K562 (cell line): ENCODE data around the gene AVPI1. TPM values are rescaled to one million over a fixed set of nuclear protein-coding genes. Genes with fewer than 3 reads are reported as not detected.

Source experiments
- ATAC-seq: fragments of 200-7000 bp; cut with Tn5 transposase; 3 replicates; pipeline ENCODE4 v1.9.1; 2020; ENCODE audit warnings: moderate library complexity
- BruUV-seq: library from RNA; stranded (reverse); fragments of 400-500 nt; replicated peaks from 2 replicates; lab custom pipeline; 2021; lab: Mats Ljungman, UMichigan
- CTCF ChIA-PET: fragments of 300-600 bp; formaldehyde crosslinking; extraction: SDS; loops from one replicate; lab custom pipeline; 2021; ENCODE audit warnings: low intra/inter-chr PET ratio; lab: Yijun Ruan, JAX
- POLR2A ChIA-PET: fragments of 300-600, 350-650 bp; sonication (Branson Sonifier 250); formaldehyde crosslinking; extraction: SDS; loops from one replicate; lab custom pipeline; 2021; ENCODE audit warnings: antibody characterized with exemption, inconsistent platforms; lab: Yijun Ruan, JAX
- DNase-seq, 4 experiments: peaks; one replicate each; pipeline versions ENCODE4 v3.0.0 to v3.0.0-alpha.2; 2011 to 2018; ENCODE audit warnings: low spot score in 3 of 4, mixed read lengths in 3 of 4; ENCODE audit errors: extremely low read depth in 1 of 4
- FAIRE-seq: peaks from 2 replicates; lab custom pipeline; 2011; peaks lifted over from hg19 to GRCh38; lab: Jason Lieb, UNC
- H2AFZ ChIP-seq: 2 replicates; pipeline ENCODE4 v1.6.0; 2011; ENCODE audit warnings: low read depth, low read length, control low read depth, inconsistent platforms
- H3K27ac ChIP-seq: fragments of 200-600 bp; 3 replicates; pipeline ENCODE4 v1.8.0; 2011; ENCODE audit warnings: low read depth, mild to moderate bottlenecking, control low read depth, inconsistent platforms, low read length, moderate library complexity, mixed read lengths; ENCODE audit errors: extremely low read depth
- H3K27me3 ChIP-seq, 2 experiments: fragments of 300-600 bp in 1 of 2; 2 replicates in 1 of 2; 3 replicates in 1 of 2; pipeline versions ENCODE4 v1.6.0 to v1.8.0; 2011; ENCODE audit warnings: inconsistent platforms in 2 of 2, low read length in 2 of 2, mild to moderate bottlenecking in 1 of 2, mixed read lengths in 1 of 2, moderate library complexity in 1 of 2; ENCODE audit not compliant: control insufficient read depth in 2 of 2, insufficient read depth in 2 of 2
- H3K36me3 ChIP-seq: fragments of 300-600 bp; 3 replicates; pipeline ENCODE4 v1.8.0; 2011; ENCODE audit warnings: mild to moderate bottlenecking, low read length, inconsistent platforms; ENCODE audit not compliant: control insufficient read depth, insufficient read depth
- H3K4me1 ChIP-seq, 2 experiments: fragments of 200-600 bp in 1 of 2; replicated peaks in 1 of 2; 2 replicates in 1 of 2; 3 replicates in 1 of 2; pipeline versions ENCODE4 v1.5.1 to v1.8.0; 2011; ENCODE audit warnings: inconsistent platforms in 2 of 2, low read length in 2 of 2, mild to moderate bottlenecking in 1 of 2, mixed read lengths in 1 of 2, moderate library complexity in 1 of 2; ENCODE audit not compliant: control insufficient read depth in 2 of 2, insufficient read depth in 2 of 2
- H3K4me2 ChIP-seq: 2 replicates; pipeline ENCODE4 v1.6.1; 2011; ENCODE audit warnings: low read length, control low read depth, inconsistent platforms, mixed read lengths; ENCODE audit not compliant: insufficient read depth
- H3K4me3 ChIP-seq: fragments of 200-600 bp; sonication (generic), shearing (Covaris generic); 2 replicates; pipeline ENCODE4 v1.5.1; 2016; ENCODE audit warnings: control low read depth, inconsistent platforms
- H3K79me2 ChIP-seq: fragments of 200-600 bp; 3 replicates; pipeline ENCODE4 v1.8.0; 2011; ENCODE audit warnings: low read length, inconsistent platforms; ENCODE audit not compliant: control insufficient read depth, insufficient read depth
- H3K9ac ChIP-seq, 2 experiments: 2 replicates each; pipeline versions ENCODE4 v1.6.0 to v1.6.1; 2011; ENCODE audit warnings: low read depth in 2 of 2, low read length in 2 of 2, control low read depth in 1 of 2, inconsistent platforms in 1 of 2, mild to moderate bottlenecking in 1 of 2, mixed read lengths in 1 of 2; ENCODE audit not compliant: insufficient read depth in 1 of 2
- H3K9me1 ChIP-seq: one replicate; pipeline ENCODE4 v1.6.0; 2011; ENCODE audit warnings: inconsistent platforms, mild to moderate bottlenecking, low read length, moderate library complexity; ENCODE audit not compliant: control insufficient read depth, insufficient read depth
- H3K9me3 ChIP-seq: replicated peaks from 2 replicates; pipeline ENCODE4 v1.5.1; 2011; ENCODE audit warnings: low read depth, low read length, inconsistent platforms; ENCODE audit not compliant: control insufficient read depth, insufficient read depth
- H4K20me1 ChIP-seq: replicated peaks from 2 replicates; pipeline ENCODE4 v1.6.1; 2011; ENCODE audit warnings: low read length, inconsistent platforms, mixed read lengths; ENCODE audit not compliant: control insufficient read depth, insufficient read depth
- BRD9 ChIP-seq: fragments of 450-650 bp; IDR thresholded peaks from 2 replicates; pipeline ENCODE4 v1.6.1; 2018; ENCODE audit warnings: low read depth; ENCODE audit not compliant: partially characterized antibody
- HDAC1 ChIP-seq, 2 experiments: fragments of 450-650 bp; IDR thresholded peaks; 2 replicates each; pipeline ENCODE4 v1.6.1; 2016 to 2017; ENCODE audit warnings: inconsistent platforms in 1 of 2, mild to moderate bottlenecking in 1 of 2, moderate library complexity in 1 of 2
- KLF13 ChIP-seq: fragments of 450-650 bp; IDR thresholded peaks from 2 replicates; pipeline ENCODE4 v1.6.1; 2016; ENCODE audit warnings: missing genetic modification characterization, low read depth, mild to moderate bottlenecking, missing compliant biosample characterization, moderate library complexity, borderline replicate concordance
- PHB ChIP-seq: fragments of 250-450 bp; sonication (Bioruptor Pico); IDR thresholded peaks from 2 replicates; pipeline ENCODE4 v1.5.0; 2021
- PTBP1 ChIP-seq: fragments of 200-400 bp; formaldehyde crosslinking; IDR thresholded peaks from 2 replicates; pipeline ENCODE4 v1.6.1; 2017; ENCODE audit warnings: low read depth, low read length
- SMARCB1 ChIP-seq: IDR thresholded peaks from 2 replicates; pipeline ENCODE4 v1.6.1; 2011; ENCODE audit warnings: improper control_type of control experiment, low read depth; ENCODE audit not compliant: insufficient read length
- SRSF7 ChIP-seq: fragments of 200-400 bp; formaldehyde crosslinking; optimal IDR thresholded peaks from 2 replicates; pipeline ENCODE3; 2017; ENCODE audit warnings: mild to moderate bottlenecking, low read depth, low read length
- ZNF551 ChIP-seq: fragments of 250-450 bp; sonication (Bioruptor Pico); IDR thresholded peaks from 2 replicates; pipeline ENCODE4 v1.5.0; 2021; ENCODE audit warnings: mild to moderate bottlenecking, moderate library complexity
- ZNF766 ChIP-seq: fragments of 200-800 bp; sonication (Bioruptor generic); conservative IDR thresholded peaks from 2 replicates; pipeline ENCODE4 v1.6.1; 2016; ENCODE audit warnings: missing genetic modification characterization, missing compliant biosample characterization
- WGBS: fragments of 100-300 bp; shearing (Covaris generic); methylation state at CpG from one replicate; pipeline ENCODE4 v1.1.6; 2016; ENCODE audit warnings: low coverage, mixed read lengths; ENCODE audit not compliant: insufficient coverage; ENCODE audit errors: missing lambda C conversion rate; 5-methylcytosine and 5-hydroxymethylcytosine counted together
- in situ Hi-C: fragments of 300-500 bp; cut with MboI; formaldehyde crosslinking; loops from 4 replicates; pipeline ENCODE4 v1.15.0; 2018; ENCODE audit warnings: inconsistent platforms, mixed read lengths
- intact Hi-C: fragments of 100-400 bp; cut with micrococcal nuclease; formaldehyde crosslinking; loops from 2 replicates; pipeline ENCODE4 v1.14.2; 2022
- polyA plus RNA-seq, 8 experiments: library from polyadenylated mRNA; depleted of rRNA in 4 of 8; stranded (reverse) in 5 of 8; unstranded in 3 of 8; fragments of >200 nt; fragmentation: Nextera tagmentation in 2 of 8; fragmentation: Illumina TruSeq in 1 of 8; extraction: Ambion mirVana in 2 of 8; extraction: Trizol in 1 of 8; gene quantifications; 2 replicates each; pipeline versions ENCODE4 v1.2.1 to v1.2.3, GENCODE V29; 2011 to 2014; ENCODE audit warnings: inconsistent platforms in 1 of 8, missing spikeins in 1 of 8
- total RNA-seq, 7 experiments: library from RNA; depleted of rRNA in 6 of 7; stranded (reverse); fragments of >200 nt in 6 of 7; fragmentation: Illumina TruSeq in 2 of 7; extraction: Trizol in 2 of 7; gene quantifications; 2 replicates each; pipeline versions ENCODE4 v1.2.1 to v1.2.3, GENCODE V29; 2011 to 2021; ENCODE audit warnings: low replicate concordance in 1 of 7
- TF ChIP-seq, protein P1 (sequence below): sonication (generic); formaldehyde crosslinking; IDR thresholded peaks from 2 replicates; pipeline ENCODE4 v1.8.0; 2023; ENCODE audit warnings: missing genetic modification reagents, mild to moderate bottlenecking, borderline replicate concordance
- TF ChIP-seq, protein P2 (sequence below): IDR thresholded peaks from 2 replicates; pipeline ENCODE4 v1.6.1; 2012; ENCODE audit warnings: low read depth, low read length, improper control_type of control experiment, borderline replicate concordance
- TF ChIP-seq, protein P3 (sequence below): sonication (generic); formaldehyde crosslinking; IDR thresholded peaks from 2 replicates; pipeline ENCODE4 v1.8.1; 2023; ENCODE audit warnings: mild to moderate bottlenecking, missing genetic modification reagents
- TF ChIP-seq, protein P4 (sequence below): fragments of 250-450 bp; sonication (Bioruptor Pico); IDR thresholded peaks from 2 replicates; pipeline ENCODE4 v1.5.0; 2021

Gene AVPI1
- total and polyA plus RNA-seq, 9 of the 15 experiments (the other 6 are each of a cell fraction or from before 2014, with no cell fraction given): 0.90 to 10.4 (median 7.4) TPM

GRCh38 chr10:97628228-97628627 lies 58.8 kb downstream of the AVPI1 start:
- intact Hi-C loops: no loop called here
- BruUV-seq: no TSS peak
- no peak for DNase-seq
- no peak for FAIRE-seq
- Histone ChIP-seq H3K9me1 (no peaks in the 10 kb centered on the region), H3K27ac (no peak overlapping the region), H3K27me3 (no peaks in the 10 kb centered on the region), H3K9me3 (no peaks in the 10 kb centered on the region), H3K36me3 (peaks cover 5% of the 10 kb centered on the region; the same call in 1 of the 3 replicates), H2AFZ (no peak overlapping the region), H3K9ac (no peak overlapping the region), H3K4me2 (no peak overlapping the region), H3K4me3 (no peak overlapping the region), H3K4me1 (peaks cover 12 to 17% of the 10 kb centered on the region in 2 experiments; a peak in 4 of 5 replicates), H4K20me1 (no peaks in the 10 kb centered on the region), H3K79me2 (peaks cover 27% of the 10 kb centered on the region)
- POLR2A ChIA-PET: interaction anchor here (1.1 kb wide), 1 partner anchor 97 kb away, joined by 3 read pairs; no protein-coding TSS in a partner anchor
- in situ Hi-C loops: no loop called here
- CTCF ChIA-PET: no interaction called here
- no peak for ATAC-seq
- WGBS: 25% methylated on average over 1 of the region's 3 CpGs
- TF ChIP-seq, protein P1, sequence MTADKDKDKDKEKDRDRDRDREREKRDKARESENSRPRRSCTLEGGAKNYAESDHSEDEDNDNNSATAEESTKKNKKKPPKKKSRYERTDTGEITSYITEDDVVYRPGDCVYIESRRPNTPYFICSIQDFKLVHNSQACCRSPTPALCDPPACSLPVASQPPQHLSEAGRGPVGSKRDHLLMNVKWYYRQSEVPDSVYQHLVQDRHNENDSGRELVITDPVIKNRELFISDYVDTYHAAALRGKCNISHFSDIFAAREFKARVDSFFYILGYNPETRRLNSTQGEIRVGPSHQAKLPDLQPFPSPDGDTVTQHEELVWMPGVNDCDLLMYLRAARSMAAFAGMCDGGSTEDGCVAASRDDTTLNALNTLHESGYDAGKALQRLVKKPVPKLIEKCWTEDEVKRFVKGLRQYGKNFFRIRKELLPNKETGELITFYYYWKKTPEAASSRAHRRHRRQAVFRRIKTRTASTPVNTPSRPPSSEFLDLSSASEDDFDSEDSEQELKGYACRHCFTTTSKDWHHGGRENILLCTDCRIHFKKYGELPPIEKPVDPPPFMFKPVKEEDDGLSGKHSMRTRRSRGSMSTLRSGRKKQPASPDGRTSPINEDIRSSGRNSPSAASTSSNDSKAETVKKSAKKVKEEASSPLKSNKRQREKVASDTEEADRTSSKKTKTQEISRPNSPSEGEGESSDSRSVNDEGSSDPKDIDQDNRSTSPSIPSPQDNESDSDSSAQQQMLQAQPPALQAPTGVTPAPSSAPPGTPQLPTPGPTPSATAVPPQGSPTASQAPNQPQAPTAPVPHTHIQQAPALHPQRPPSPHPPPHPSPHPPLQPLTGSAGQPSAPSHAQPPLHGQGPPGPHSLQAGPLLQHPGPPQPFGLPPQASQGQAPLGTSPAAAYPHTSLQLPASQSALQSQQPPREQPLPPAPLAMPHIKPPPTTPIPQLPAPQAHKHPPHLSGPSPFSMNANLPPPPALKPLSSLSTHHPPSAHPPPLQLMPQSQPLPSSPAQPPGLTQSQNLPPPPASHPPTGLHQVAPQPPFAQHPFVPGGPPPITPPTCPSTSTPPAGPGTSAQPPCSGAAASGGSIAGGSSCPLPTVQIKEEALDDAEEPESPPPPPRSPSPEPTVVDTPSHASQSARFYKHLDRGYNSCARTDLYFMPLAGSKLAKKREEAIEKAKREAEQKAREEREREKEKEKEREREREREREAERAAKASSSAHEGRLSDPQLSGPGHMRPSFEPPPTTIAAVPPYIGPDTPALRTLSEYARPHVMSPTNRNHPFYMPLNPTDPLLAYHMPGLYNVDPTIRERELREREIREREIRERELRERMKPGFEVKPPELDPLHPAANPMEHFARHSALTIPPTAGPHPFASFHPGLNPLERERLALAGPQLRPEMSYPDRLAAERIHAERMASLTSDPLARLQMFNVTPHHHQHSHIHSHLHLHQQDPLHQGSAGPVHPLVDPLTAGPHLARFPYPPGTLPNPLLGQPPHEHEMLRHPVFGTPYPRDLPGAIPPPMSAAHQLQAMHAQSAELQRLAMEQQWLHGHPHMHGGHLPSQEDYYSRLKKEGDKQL (CRISPR knock-in tag): no peak
- TF ChIP-seq HDAC1 (IDR thresholded peaks at IDR 0.05): no peak
- TF ChIP-seq, protein P2, sequence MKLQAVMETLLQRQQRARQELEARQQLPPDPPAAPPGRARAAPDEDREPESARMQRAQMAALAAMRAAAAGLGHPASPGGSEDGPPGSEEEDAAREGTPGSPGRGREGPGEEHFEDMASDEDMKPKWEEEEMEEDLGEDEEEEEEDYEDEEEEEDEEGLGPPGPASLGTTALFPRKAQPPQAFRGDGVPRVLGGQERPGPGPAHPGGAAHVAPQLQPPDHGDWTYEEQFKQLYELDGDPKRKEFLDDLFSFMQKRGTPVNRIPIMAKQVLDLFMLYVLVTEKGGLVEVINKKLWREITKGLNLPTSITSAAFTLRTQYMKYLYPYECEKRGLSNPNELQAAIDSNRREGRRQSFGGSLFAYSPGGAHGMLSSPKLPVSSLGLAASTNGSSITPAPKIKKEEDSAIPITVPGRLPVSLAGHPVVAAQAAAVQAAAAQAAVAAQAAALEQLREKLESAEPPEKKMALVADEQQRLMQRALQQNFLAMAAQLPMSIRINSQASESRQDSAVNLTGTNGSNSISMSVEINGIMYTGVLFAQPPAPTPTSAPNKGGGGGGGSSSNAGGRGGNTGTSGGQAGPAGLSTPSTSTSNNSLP: no peak
- no peak for TF ChIP-seq ZNF551 (CRISPR knock-in tag)
- TF ChIP-seq BRD9: no peak
- no peak for TF ChIP-seq PHB (CRISPR knock-in tag)
- TF ChIP-seq PTBP1: no peak
- no peak for TF ChIP-seq SRSF7
- no peak for TF ChIP-seq ZNF766 (CRISPR knock-in tag)
- no peak for TF ChIP-seq KLF13
- TF ChIP-seq, protein P3, sequence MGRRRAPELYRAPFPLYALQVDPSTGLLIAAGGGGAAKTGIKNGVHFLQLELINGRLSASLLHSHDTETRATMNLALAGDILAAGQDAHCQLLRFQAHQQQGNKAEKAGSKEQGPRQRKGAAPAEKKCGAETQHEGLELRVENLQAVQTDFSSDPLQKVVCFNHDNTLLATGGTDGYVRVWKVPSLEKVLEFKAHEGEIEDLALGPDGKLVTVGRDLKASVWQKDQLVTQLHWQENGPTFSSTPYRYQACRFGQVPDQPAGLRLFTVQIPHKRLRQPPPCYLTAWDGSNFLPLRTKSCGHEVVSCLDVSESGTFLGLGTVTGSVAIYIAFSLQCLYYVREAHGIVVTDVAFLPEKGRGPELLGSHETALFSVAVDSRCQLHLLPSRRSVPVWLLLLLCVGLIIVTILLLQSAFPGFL (CRISPR knock-in tag): no peak
- no peak for TF ChIP-seq SMARCB1
- TF ChIP-seq, protein P4, sequence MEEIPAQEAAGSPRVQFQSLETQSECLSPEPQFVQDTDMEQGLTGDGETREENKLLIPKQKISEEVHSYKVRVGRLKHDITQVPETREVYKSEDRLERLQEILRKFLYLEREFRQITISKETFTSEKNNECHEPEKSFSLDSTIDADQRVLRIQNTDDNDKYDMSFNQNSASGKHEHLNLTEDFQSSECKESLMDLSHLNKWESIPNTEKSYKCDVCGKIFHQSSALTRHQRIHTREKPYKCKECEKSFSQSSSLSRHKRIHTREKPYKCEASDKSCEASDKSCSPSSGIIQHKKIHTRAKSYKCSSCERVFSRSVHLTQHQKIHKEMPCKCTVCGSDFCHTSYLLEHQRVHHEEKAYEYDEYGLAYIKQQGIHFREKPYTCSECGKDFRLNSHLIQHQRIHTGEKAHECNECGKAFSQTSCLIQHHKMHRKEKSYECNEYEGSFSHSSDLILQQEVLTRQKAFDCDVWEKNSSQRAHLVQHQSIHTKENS: no peak
